ENCODE measurements around the gene NONO. TPM values are rescaled to one million over a fixed set of nuclear protein-coding genes. Genes with fewer than 3 reads are reported as not detected.
"Not testable (repeated sequence)": the region's sequence is repeated elsewhere in the genome, so short reads cannot be mapped to it uniquely, and the experiment has no call there.

The NONO gene
- total and polyA plus RNA-seq, 7 experiments from 2014 or later = 184 to 488 (median 337) TPM

- POLR2A ChIA-PET = interaction anchor here (0.6 to 3.9 kb wide), 16 partner anchors 9 to 279 kb away, joined by 3 to 52 read pairs (median 4); partner anchors contain the start of genes CXorf65, MED12, NONO and OGT
- Mint-ChIP-seq H3K4me1 (peaks cover 0 to 30% (median 18%) of the 10 kb centered on the region in 7 donors), H3K36me3 (peaks cover 0 to 4% (median 0%) of the 10 kb centered on the region in 5 donors), H3K4me3 (peak within 1 kb of the TSS; percentile 76 to 97 (median 90)), H3K9me3 (peaks cover 0 to 3% (median 0%) of the 10 kb centered on the region in 11 donors), H3K27ac (peak within 1 kb of the TSS; percentile 87 to 96 (median 91)), H3K27me3 (no peaks in the 10 kb centered on the region)
- CTCF ChIA-PET = interaction anchor here (0.5 to 1.2 kb wide), 5 partner anchors 21 to 125 kb away, joined by 3 to 4 read pairs (median 3); partner anchors contain the start of gene NONO
- Histone ChIP-seq H3K4me1 (ENCODE audit: control insufficient read depth in 2 of 2, insufficient read depth in 2 of 2, low read length in 2 of 2) (peaks cover 0 to 20% of the 10 kb centered on the region in 2 donors), H3K27ac (ENCODE audit: low read depth, low read length) (peak within 1 kb of the TSS; percentile 91), H3K4me3 (ENCODE audit: low read length) (peak within 1 kb of the TSS; percentile 79), H3K27me3 (ENCODE audit: control insufficient read depth in 2 of 2, insufficient read depth in 2 of 2, low read length in 2 of 2) (no peaks in the 10 kb centered on the region), H3K36me3 (ENCODE audit: control insufficient read depth in 2 of 3, insufficient read depth in 3 of 3, low read length in 3 of 3) (peaks cover 0 to 12% (median 0%) of the 10 kb centered on the region in 3 experiments), H3K9me3 (ENCODE audit: control insufficient read depth in 2 of 3, low read length in 3 of 3) (no peaks in the 10 kb centered on the region)
- intact Hi-C loops (cut with micrococcal nuclease) = loop anchor here (1.0 to 2.0 kb wide), 7 partner anchors 29 to 278 kb away; partner anchors contain the start of genes NONO (in 2 of the 2), TAF1 (in 2 of the 2), OGT (in 1 of the 2) and SNX12 (in 1 of the 2)
- DNase-seq = peak; percentile 46 to 87 (median 78)
- ATAC-seq = peak; percentile 89
These were observed 29.1 kb upstream of the NONO start, which contains the start of gene ZMYM3 for GRCh38 chrX:71254092-71254963. Gene ZMYM3 (minus strand): TSS chrX:71254140. CDS start chrX:71253255, 885 bp downstream.

- Histone ChIP-seq H3K4me3 (ENCODE audit: low read length) (no peak overlapping the region), H3K9me3 (ENCODE audit: control insufficient read depth in 2 of 3, low read length in 3 of 3) (no peaks in the 10 kb centered on the region), H3K4me1 (ENCODE audit: control insufficient read depth in 2 of 2, insufficient read depth in 2 of 2, low read length in 2 of 2) (peaks cover 0 to 20% of the 10 kb centered on the region in 2 donors), H3K27me3 (ENCODE audit: control insufficient read depth in 2 of 2, insufficient read depth in 2 of 2, low read length in 2 of 2) (no peaks in the 10 kb centered on the region), H3K27ac (ENCODE audit: low read depth, low read length) (peak overlapping the region; percentile 91), H3K36me3 (ENCODE audit: control insufficient read depth in 2 of 3, insufficient read depth in 3 of 3, low read length in 3 of 3) (peaks cover 0 to 3% (median 0%) of the 10 kb centered on the region in 3 experiments)
- intact Hi-C loops (cut with micrococcal nuclease) = no loop called here
- H3K27ac Mint-ChIP-seq = peak overlapping the region in 8 of 9 donors; percentile 10 to 96 (median 90)
- no peaks in the 10 kb centered on the region for H3K27me3 Mint-ChIP-seq
- DNase-seq (no peak), ATAC-seq (no peak)
- H3K4me1 Mint-ChIP-seq = peaks cover 0 to 28% (median 18%) of the 10 kb centered on the region in 7 donors
- ChIA-PET CTCF (no interaction called here), POLR2A (interaction anchor here (0.7 to 3.9 kb wide), 4 partner anchors 27 to 109 kb away, joined by 3 to 52 read pairs (median 21); partner anchors contain the start of genes NONO and TAF1)
- H3K4me3 Mint-ChIP-seq = peak overlapping the region in 4 of 10 donors; percentile 7 to 88 (median 54)
- H3K9me3 Mint-ChIP-seq = peaks cover 0 to 3% (median 0%) of the 10 kb centered on the region in 11 donors
- peaks cover 0 to 1% (median 0%) of the 10 kb centered on the region in 5 donors for H3K36me3 Mint-ChIP-seq
These were observed 27.4 kb upstream of the NONO start for GRCh38 chrX:71256051-71256450.

GRCh38 chrX:71256856-71257255 is 26.6 kb upstream of the NONO start:
- H3K4me1 Mint-ChIP-seq = peaks cover 0 to 20% (median 14%) of the 10 kb centered on the region in 7 donors
- H3K9me3 Mint-ChIP-seq = peaks cover 0 to 3% (median 0%) of the 10 kb centered on the region in 11 donors
- Histone ChIP-seq H3K4me1 (ENCODE audit: control insufficient read depth in 2 of 2, insufficient read depth in 2 of 2, low read length in 2 of 2) (peaks cover 0 to 14% of the 10 kb centered on the region in 2 donors), H3K27me3 (ENCODE audit: control insufficient read depth in 2 of 2, insufficient read depth in 2 of 2, low read length in 2 of 2) (no peaks in the 10 kb centered on the region), H3K27ac (ENCODE audit: low read depth, low read length) (no peak overlapping the region), H3K4me3 (ENCODE audit: low read length) (no peak overlapping the region), H3K36me3 (ENCODE audit: control insufficient read depth in 2 of 3, insufficient read depth in 3 of 3, low read length in 3 of 3) (peaks cover 0 to 3% (median 0%) of the 10 kb centered on the region in 3 experiments), H3K9me3 (ENCODE audit: control insufficient read depth in 2 of 3, low read length in 3 of 3) (no peaks in the 10 kb centered on the region)
- no peak for DNase-seq
- intact Hi-C loops (cut with micrococcal nuclease) = no loop called here
- H3K36me3 Mint-ChIP-seq = no peaks in the 10 kb centered on the region
- ATAC-seq = no peak
- CTCF ChIA-PET = interaction anchor here (0.9 kb wide), 1 partner anchor 156 kb away, joined by 3 read pairs; no protein-coding TSS in a partner anchor
- POLR2A ChIA-PET = interaction anchor here (0.7 to 3.9 kb wide), 2 partner anchors 26 to 44 kb away, joined by 3 to 38 read pairs; partner anchors contain the start of gene NONO
- H3K27ac Mint-ChIP-seq = no peak overlapping the region
- H3K27me3 Mint-ChIP-seq = no peaks in the 10 kb centered on the region
- no peak overlapping the region for H3K4me3 Mint-ChIP-seq

- H3K9me3 ChIP-seq (ENCODE audit: control insufficient read depth in 2 of 3, low read length in 3 of 3); H3K36me3 ChIP-seq (ENCODE audit: control insufficient read depth in 2 of 3, insufficient read depth in 3 of 3, low read length in 3 of 3); H3K27me3 ChIP-seq (ENCODE audit: control insufficient read depth in 2 of 2, insufficient read depth in 2 of 2, low read length in 2 of 2); POLR2A ChIA-PET; ATAC-seq; H3K27me3 Mint-ChIP-seq; H3K27ac ChIP-seq (ENCODE audit: low read depth, low read length); H3K4me1 ChIP-seq (ENCODE audit: control insufficient read depth in 2 of 2, insufficient read depth in 2 of 2, low read length in 2 of 2); CTCF ChIA-PET; intact Hi-C loops (cut with micrococcal nuclease); H3K27ac Mint-ChIP-seq; H3K36me3 Mint-ChIP-seq; DNase-seq; H3K4me3 Mint-ChIP-seq; H3K4me1 Mint-ChIP-seq; H3K9me3 Mint-ChIP-seq; H3K4me3 ChIP-seq (ENCODE audit: low read length): not testable (repeated sequence)
These were observed 14.8 kb upstream of the NONO start for GRCh38 chrX:71268624-71269023.

- intact Hi-C loops (cut with micrococcal nuclease) = no loop called here
- H3K4me3 ChIP-seq (ENCODE audit: low read length) = no peak overlapping the region
- POLR2A ChIA-PET = interaction anchor here (0.7 kb wide), 1 partner anchor 26 kb away, joined by 4 read pairs; no protein-coding TSS in a partner anchor
- DNase-seq = no peak
- H3K4me1 ChIP-seq (ENCODE audit: control insufficient read depth in 2 of 2, insufficient read depth in 2 of 2, low read length in 2 of 2) = no peaks in the 10 kb centered on the region
- H3K9me3 Mint-ChIP-seq = peaks cover 0 to 1% (median 0%) of the 10 kb centered on the region in 11 donors
- peaks cover 0 to 2% (median 0%) of the 10 kb centered on the region in 7 donors for H3K4me1 Mint-ChIP-seq
- no peak for ATAC-seq
- H3K36me3 ChIP-seq (ENCODE audit: control insufficient read depth in 2 of 3, insufficient read depth in 3 of 3, low read length in 3 of 3) = no peaks in the 10 kb centered on the region
- H3K27me3 ChIP-seq (ENCODE audit: control insufficient read depth in 2 of 2, insufficient read depth in 2 of 2, low read length in 2 of 2) = no peaks in the 10 kb centered on the region
- no peaks in the 10 kb centered on the region for H3K27me3 Mint-ChIP-seq
- CTCF ChIA-PET = no interaction called here
- no peaks in the 10 kb centered on the region for H3K9me3 ChIP-seq (ENCODE audit: control insufficient read depth in 2 of 3, low read length in 3 of 3)
- H3K27ac Mint-ChIP-seq = no peak overlapping the region
- H3K27ac ChIP-seq (ENCODE audit: low read depth, low read length) = no peak overlapping the region
- H3K4me3 Mint-ChIP-seq = no peak overlapping the region
- peaks cover 0 to 6% (median 0%) of the 10 kb centered on the region in 5 donors for H3K36me3 Mint-ChIP-seq
These were observed 13.5 kb upstream of the NONO start for GRCh38 chrX:71269801-71270395.

GRCh38 chrX:71272313-71272712 is 11.1 kb upstream of the NONO start:
- H3K9me3 Mint-ChIP-seq; H3K4me3 ChIP-seq (ENCODE audit: low read length); H3K4me1 ChIP-seq (ENCODE audit: control insufficient read depth in 2 of 2, insufficient read depth in 2 of 2, low read length in 2 of 2); H3K36me3 ChIP-seq (ENCODE audit: control insufficient read depth in 2 of 3, insufficient read depth in 3 of 3, low read length in 3 of 3); H3K36me3 Mint-ChIP-seq; POLR2A ChIA-PET; intact Hi-C loops (cut with micrococcal nuclease); H3K4me1 Mint-ChIP-seq; H3K27me3 Mint-ChIP-seq; H3K9me3 ChIP-seq (ENCODE audit: control insufficient read depth in 2 of 3, low read length in 3 of 3); H3K27ac Mint-ChIP-seq; H3K27ac ChIP-seq (ENCODE audit: low read depth, low read length); H3K27me3 ChIP-seq (ENCODE audit: control insufficient read depth in 2 of 2, insufficient read depth in 2 of 2, low read length in 2 of 2); ATAC-seq; DNase-seq; H3K4me3 Mint-ChIP-seq; CTCF ChIA-PET: not testable (repeated sequence)

Measured in naive thymus-derived CD4-positive, alpha-beta T cell (primary cell).